GM12878 (cell line): ENCODE measurements around the gene GMDS. TPM values are rescaled to one million over a fixed set of nuclear protein-coding genes. Genes with fewer than 3 reads are reported as not detected.

ENCODE experiments used
- ATAC-seq: fragments of 200-7000 bp; cut with Tn5 transposase; 3 replicates; pipeline ENCODE4 v1.9.1; 2020; ENCODE audit warnings: mild to moderate bottlenecking, moderate library complexity
- BruUV-seq: library from RNA; stranded (reverse); fragments of 400-500 nt; replicated peaks from 2 replicates; lab custom pipeline; 2021; lab: Mats Ljungman, UMichigan
- CTCF ChIA-PET: fragments of 300-600 bp; sonication (Branson Sonifier 250); formaldehyde crosslinking; extraction: SDS; loops from one replicate; lab custom pipeline; 2021; ENCODE audit warnings: inconsistent platforms; lab: Yijun Ruan, JAX
- POLR2A ChIA-PET: fragments of 350-600 bp; formaldehyde crosslinking; extraction: SDS; loops from one replicate; lab custom pipeline; 2021; ENCODE audit warnings: inconsistent platforms; lab: Charles Lee
- RAD21 ChIA-PET: fragments of 300-600 bp; sonication (Branson Sonifier 250); formaldehyde crosslinking; loops from one replicate; lab custom pipeline; 2023; ENCODE audit warnings: antibody characterized with exemption; ENCODE audit not compliant: unreplicated experiment; lab: Charles Lee
- SMC1A ChIA-PET: fragments of 300-600 bp; sonication (Branson Sonifier 250); formaldehyde crosslinking; loops from one replicate; lab custom pipeline; 2023; ENCODE audit not compliant: unreplicated experiment, uncharacterized antibody; lab: Charles Lee
- DNase-seq: peaks from one replicate; pipeline ENCODE4 v3.0.0-alpha.2; 2011; ENCODE audit warnings: low read depth, low spot score
- FAIRE-seq: peaks from 3 replicates; lab custom pipeline; 2011; peaks lifted over from hg19 to GRCh38; lab: Jason Lieb, UNC
- H2AFZ ChIP-seq: 2 replicates; pipeline ENCODE4 v1.6.0; 2011; ENCODE audit warnings: low read depth, low read length, control low read depth; ENCODE audit not compliant: control insufficient read depth
- H3K27ac ChIP-seq: 2 replicates; pipeline ENCODE4 v1.5.1; 2011; ENCODE audit warnings: control low read depth; ENCODE audit not compliant: control insufficient read depth, insufficient read depth
- H3K27me3 ChIP-seq, 2 experiments: replicated peaks in 1 of 2; 2 replicates each; pipeline versions ENCODE4 v1.6.0 to v1.6.1; 2011; ENCODE audit warnings: low read length in 1 of 2; ENCODE audit not compliant: control insufficient read depth in 2 of 2, insufficient read depth in 2 of 2
- H3K36me3 ChIP-seq, 2 experiments: 2 replicates each; pipeline ENCODE4 v1.5.1; 2011; ENCODE audit warnings: low read length in 1 of 2; ENCODE audit not compliant: control insufficient read depth in 2 of 2, insufficient read depth in 2 of 2
- H3K4me1 ChIP-seq: 2 replicates; pipeline ENCODE4 v1.6.1; 2011; ENCODE audit warnings: mild to moderate bottlenecking, low read length, moderate library complexity, mixed read lengths; ENCODE audit not compliant: control insufficient read depth, insufficient read depth
- H3K4me2 ChIP-seq: 2 replicates; pipeline ENCODE4 v1.6.0; 2011; ENCODE audit warnings: control low read depth; ENCODE audit not compliant: control insufficient read depth, insufficient read depth
- H3K4me3 ChIP-seq: fragments of 200-600 bp; sonication (generic); 2 replicates; pipeline ENCODE4 v1.5.1; 2016
- H3K79me2 ChIP-seq: 2 replicates; pipeline ENCODE4 v1.6.0; 2011; ENCODE audit warnings: low read length; ENCODE audit not compliant: control insufficient read depth, insufficient read depth
- H3K9ac ChIP-seq: 2 replicates; pipeline ENCODE4 v1.8.0; 2011; ENCODE audit warnings: low read length, control low read depth, mixed read lengths; ENCODE audit not compliant: control insufficient read depth, insufficient read depth
- H3K9me3 ChIP-seq: replicated peaks from 3 replicates; pipeline ENCODE4 v1.5.1; 2011; ENCODE audit warnings: mild to moderate bottlenecking, low read length; ENCODE audit not compliant: control insufficient read depth, insufficient read depth
- H4K20me1 ChIP-seq: 2 replicates; pipeline ENCODE4 v1.6.0; 2011; ENCODE audit not compliant: control insufficient read depth, insufficient read depth
- BACH1 ChIP-seq: fragments of 450-650 bp; IDR thresholded peaks from 2 replicates; pipeline ENCODE4 v1.6.1; 2017; ENCODE audit warnings: mild to moderate bottlenecking, borderline replicate concordance
- MXI1 ChIP-seq: fragments of 150-350 bp; IDR thresholded peaks from 2 replicates; pipeline ENCODE4 v1.6.1; 2011; ENCODE audit warnings: low read depth, mild to moderate bottlenecking, inconsistent platforms, low read length, improper control_type of control experiment
- RB1 ChIP-seq: fragments of 450-650 bp; formaldehyde crosslinking; IDR thresholded peaks from 2 replicates; pipeline ENCODE4 v1.6.1; 2017; ENCODE audit warnings: mild to moderate bottlenecking, borderline replicate concordance
- YY1 ChIP-seq: IDR thresholded peaks from 2 replicates; pipeline ENCODE4 v1.6.1; 2011; ENCODE audit warnings: low read depth, mild to moderate bottlenecking, low read length
- ZNF207 ChIP-seq: fragments of 450-650 bp; IDR thresholded peaks from 2 replicates; pipeline ENCODE4 v1.6.1; 2014; ENCODE audit warnings: antibody characterized with exemption, mild to moderate bottlenecking, borderline replicate concordance
- ZNF592 ChIP-seq: fragments of 450-650 bp; IDR thresholded peaks from 2 replicates; pipeline ENCODE4 v1.6.1; 2017; ENCODE audit warnings: mild to moderate bottlenecking, moderate library complexity
- ZNF622 ChIP-seq: fragments of 450-650 bp; IDR thresholded peaks from 2 replicates; pipeline ENCODE4 v1.6.1; 2017; ENCODE audit warnings: mild to moderate bottlenecking, inconsistent platforms
- WGBS: methylation state at CpG from one replicate; pipeline ENCODE4 v1.1.6; 2016; ENCODE audit warnings: low lambda C conversion rate; ENCODE audit not compliant: insufficient replicate concordance, insufficient coverage; ENCODE audit errors: missing lambda C conversion rate; 5-methylcytosine and 5-hydroxymethylcytosine counted together
- in situ Hi-C: fragments of 300-500 bp; cut with MboI; formaldehyde crosslinking; loops from 9 replicates; pipeline ENCODE4 v1.14.3; 2018; ENCODE audit warnings: mixed read lengths
- intact Hi-C: fragments of 100-400 bp; cut with micrococcal nuclease; formaldehyde crosslinking; loops from one replicate; pipeline ENCODE4 v1.14.2; 2022; ENCODE audit not compliant: unreplicated experiment
- polyA plus RNA-seq, 11 experiments: library from polyadenylated mRNA; depleted of rRNA in 4 of 11; unstranded in 6 of 11; stranded (reverse) in 5 of 11; fragments of >200 nt; fragmentation: Nextera tagmentation in 4 of 11; fragmentation: Illumina TruSeq in 1 of 11; extraction: Ambion mirVana in 4 of 11; extraction: Trizol in 1 of 11; gene quantifications; 1 replicate in 1 of 11; 2 replicates in 10 of 11; pipeline versions ENCODE4 v1.2.1 to v1.2.3, GENCODE V29; 2011 to 2016; ENCODE audit warnings: inconsistent platforms in 2 of 11, missing spikeins in 2 of 11, low read depth in 1 of 11
- total RNA-seq, 4 experiments: library from RNA; depleted of rRNA in 3 of 4; stranded (reverse); fragments of >200 nt in 3 of 4; fragmentation: Illumina TruSeq in 1 of 4; extraction: Trizol in 1 of 4; gene quantifications; 2 replicates each; pipeline versions ENCODE4 v1.2.1 to v1.2.3, GENCODE V29; 2013 to 2021
- TF ChIP-seq, protein P1 (sequence below): fragments of 150-350 bp; IDR thresholded peaks from 2 replicates; pipeline ENCODE4 v1.6.1; 2016; ENCODE audit warnings: low read depth, low read length

GMDS gene
- total and polyA plus RNA-seq, 10 of the 15 experiments (the other 5 are each of a cell fraction or from before 2014, with no cell fraction given): 0.61 to 53.8 (median 29.3) TPM

- no peaks in the 10 kb centered on the region for H3K9me3 ChIP-seq
- ATAC-seq (no peak), DNase-seq (no peak), FAIRE-seq (no peak)
- in situ Hi-C loops (no loop called here), intact Hi-C loops (no loop called here)
- no peaks in the 10 kb centered on the region for H3K27me3 ChIP-seq
- CTCF ChIA-PET: no interaction called here
- POLR2A ChIA-PET: no interaction called here
- RAD21 ChIA-PET: no interaction called here
- H3K9ac ChIP-seq: no peak overlapping the region
- H3K79me2 ChIP-seq: no peaks in the 10 kb centered on the region
- SMC1A ChIA-PET: no interaction called here
- H3K27ac ChIP-seq: no peak overlapping the region
- H2AFZ ChIP-seq: no peak overlapping the region
- WGBS: 90% methylated on average over 6 of the region's 7 CpGs
- BruUV-seq: no TSS peak
- no peak overlapping the region for H3K4me3 ChIP-seq
- no peak overlapping the region for H3K4me2 ChIP-seq
- H3K4me1 ChIP-seq: no peaks in the 10 kb centered on the region; the same call in 1 of the 2 replicates
- TF ChIP-seq ZNF622: no peak
- TF ChIP-seq ZNF207: no peak
- H3K36me3 ChIP-seq: no peaks in the 10 kb centered on the region
- no peaks in the 10 kb centered on the region for H4K20me1 ChIP-seq
Observed at GRCh38 chr6:1657771-1658165, 587.6 kb downstream of the GMDS start.

DNA sequence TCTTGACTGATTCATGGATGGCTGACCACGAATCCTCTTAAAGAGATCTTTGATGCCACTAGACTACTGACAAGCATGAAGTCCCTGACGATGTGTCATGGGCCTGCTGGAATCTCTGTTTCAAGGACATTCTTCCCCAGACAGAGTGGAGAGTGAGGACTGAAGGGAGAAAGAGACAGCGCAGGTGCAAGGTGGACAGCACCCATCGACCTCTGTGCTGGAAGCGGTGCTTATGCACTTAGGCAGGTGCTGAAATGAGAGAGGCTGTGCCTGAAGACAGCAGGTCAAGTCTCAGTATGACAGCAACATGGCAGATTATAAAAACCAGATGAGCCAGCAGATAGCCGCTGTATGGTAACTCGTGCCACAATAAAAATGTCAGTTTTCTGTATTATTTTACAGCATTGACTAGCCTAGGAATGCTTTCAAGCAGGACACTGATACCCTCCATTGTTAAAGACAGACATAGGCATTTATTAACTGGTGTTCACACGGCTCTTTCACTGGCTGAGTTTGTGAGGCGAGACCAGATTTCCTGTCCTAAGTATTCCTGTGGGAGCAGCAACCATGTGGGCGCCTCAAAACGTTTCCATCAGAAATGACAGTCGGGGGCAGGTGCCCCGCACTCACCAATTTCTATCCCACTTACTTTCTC is 588.2 kb downstream of the GMDS start:
- Histone ChIP-seq H3K4me1 (no peaks in the 10 kb centered on the region; the same call in 1 of the 2 replicates), H3K27me3 (no peaks in the 10 kb centered on the region), H3K9ac (no peak overlapping the region), H3K4me3 (no peak overlapping the region), H3K4me2 (no peak overlapping the region), H3K27ac (no peak overlapping the region), H4K20me1 (no peaks in the 10 kb centered on the region), H3K79me2 (no peaks in the 10 kb centered on the region), H2AFZ (no peak overlapping the region), H3K9me3 (no peaks in the 10 kb centered on the region), H3K36me3 (no peaks in the 10 kb centered on the region)
- WGBS: 70% methylated on average over 13 of the region's 13 CpGs
- ATAC-seq: no peak
- ChIA-PET RAD21 (no interaction called here), SMC1A (no interaction called here), CTCF (no interaction called here), POLR2A (no interaction called here)
- intact Hi-C loops (no loop called here), in situ Hi-C loops (no loop called here)
- DNase-seq: no peak
- BruUV-seq: no TSS peak
- FAIRE-seq: no peak
- TF ChIP-seq BACH1 (no peak), YY1 (no peak), RB1 (no peak), ZNF592 (no peak), MXI1 (no peak)
- TF ChIP-seq, protein P1, sequence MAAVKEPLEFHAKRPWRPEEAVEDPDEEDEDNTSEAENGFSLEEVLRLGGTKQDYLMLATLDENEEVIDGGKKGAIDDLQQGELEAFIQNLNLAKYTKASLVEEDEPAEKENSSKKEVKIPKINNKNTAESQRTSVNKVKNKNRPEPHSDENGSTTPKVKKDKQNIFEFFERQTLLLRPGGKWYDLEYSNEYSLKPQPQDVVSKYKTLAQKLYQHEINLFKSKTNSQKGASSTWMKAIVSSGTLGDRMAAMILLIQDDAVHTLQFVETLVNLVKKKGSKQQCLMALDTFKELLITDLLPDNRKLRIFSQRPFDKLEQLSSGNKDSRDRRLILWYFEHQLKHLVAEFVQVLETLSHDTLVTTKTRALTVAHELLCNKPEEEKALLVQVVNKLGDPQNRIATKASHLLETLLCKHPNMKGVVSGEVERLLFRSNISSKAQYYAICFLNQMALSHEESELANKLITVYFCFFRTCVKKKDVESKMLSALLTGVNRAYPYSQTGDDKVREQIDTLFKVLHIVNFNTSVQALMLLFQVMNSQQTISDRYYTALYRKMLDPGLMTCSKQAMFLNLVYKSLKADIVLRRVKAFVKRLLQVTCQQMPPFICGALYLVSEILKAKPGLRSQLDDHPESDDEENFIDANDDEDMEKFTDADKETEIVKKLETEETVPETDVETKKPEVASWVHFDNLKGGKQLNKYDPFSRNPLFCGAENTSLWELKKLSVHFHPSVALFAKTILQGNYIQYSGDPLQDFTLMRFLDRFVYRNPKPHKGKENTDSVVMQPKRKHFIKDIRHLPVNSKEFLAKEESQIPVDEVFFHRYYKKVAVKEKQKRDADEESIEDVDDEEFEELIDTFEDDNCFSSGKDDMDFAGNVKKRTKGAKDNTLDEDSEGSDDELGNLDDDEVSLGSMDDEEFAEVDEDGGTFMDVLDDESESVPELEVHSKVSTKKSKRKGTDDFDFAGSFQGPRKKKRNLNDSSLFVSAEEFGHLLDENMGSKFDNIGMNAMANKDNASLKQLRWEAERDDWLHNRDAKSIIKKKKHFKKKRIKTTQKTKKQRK: no peak
